Astrocyte (in vitro differentiated cells and primary cell): ENCODE measurements around the gene DNAAF5. TPM values are rescaled to one million over a fixed set of nuclear protein-coding genes. Genes with fewer than 3 reads are reported as not detected.

Experiments
- DNase-seq: peaks from one replicate; pipeline ENCODE4 v3.0.0-alpha.2; 2010; ENCODE audit warnings: low read depth
- FAIRE-seq: peaks from 2 replicates; lab custom pipeline; 2011; peaks lifted over from hg19 to GRCh38; lab: Jason Lieb, UNC
- H2AFZ ChIP-seq: 2 replicates; pipeline ENCODE4 v1.6.0; 2012; ENCODE audit warnings: low read depth, low read length, inconsistent platforms
- H3K27ac ChIP-seq: 2 replicates; pipeline ENCODE4 v1.5.1; 2011; ENCODE audit warnings: low read depth, low read length, inconsistent platforms
- H3K27me3 ChIP-seq: 2 replicates; pipeline ENCODE4 v1.6.0; 2011; ENCODE audit warnings: low read length, inconsistent platforms; ENCODE audit not compliant: insufficient read depth
- H3K36me3 ChIP-seq: 2 replicates; pipeline ENCODE4 v1.5.1; 2011; ENCODE audit warnings: low read length, inconsistent platforms; ENCODE audit not compliant: insufficient read depth
- H3K4me1 ChIP-seq: 2 replicates; pipeline ENCODE4 v1.5.1; 2011; ENCODE audit warnings: low read length, inconsistent platforms; ENCODE audit not compliant: insufficient read depth
- H3K4me2 ChIP-seq: 2 replicates; pipeline ENCODE4 v1.6.0; 2012; ENCODE audit warnings: low read length, inconsistent platforms
- H3K4me3 ChIP-seq: 2 replicates; pipeline ENCODE4 v1.5.1; 2011; ENCODE audit warnings: low read depth, mild to moderate bottlenecking, low read length, inconsistent platforms; ENCODE audit not compliant: insufficient read depth
- H3K79me2 ChIP-seq: 2 replicates; pipeline ENCODE4 v1.6.0; 2012; ENCODE audit warnings: mild to moderate bottlenecking, low read length, inconsistent platforms; ENCODE audit not compliant: insufficient read depth
- H3K9ac ChIP-seq: 2 replicates; pipeline ENCODE4 v1.6.0; 2012; ENCODE audit warnings: mild to moderate bottlenecking, low read length, inconsistent platforms
- H3K9me3 ChIP-seq: 2 replicates; pipeline ENCODE4 v1.5.1; 2012; ENCODE audit warnings: low read depth, mild to moderate bottlenecking, low read length, inconsistent platforms; ENCODE audit not compliant: insufficient read depth
- H4K20me1 ChIP-seq: 2 replicates; pipeline ENCODE4 v1.6.0; 2012; ENCODE audit warnings: low read length, inconsistent platforms; ENCODE audit not compliant: insufficient read depth
- H3K27ac Mint-ChIP-seq: one replicate; pipeline ENCODE4 v1.8.0; 2021; ENCODE audit warnings: mild to moderate bottlenecking, mixed read lengths; ENCODE audit not compliant: unreplicated experiment
- H3K27me3 Mint-ChIP-seq: one replicate; pipeline ENCODE4 v1.8.0; 2021; ENCODE audit warnings: low read depth, mixed read lengths; ENCODE audit not compliant: unreplicated experiment
- H3K36me3 Mint-ChIP-seq: one replicate; pipeline ENCODE4 v1.8.0; 2021; ENCODE audit warnings: low read depth, mixed read lengths; ENCODE audit not compliant: unreplicated experiment
- H3K4me1 Mint-ChIP-seq: one replicate; pipeline ENCODE4 v1.8.0; 2021; ENCODE audit warnings: low read depth, mixed read lengths; ENCODE audit not compliant: unreplicated experiment
- H3K4me3 Mint-ChIP-seq: one replicate; pipeline ENCODE4 v1.8.0; 2021; ENCODE audit warnings: mild to moderate bottlenecking, moderate library complexity, mixed read lengths; ENCODE audit not compliant: unreplicated experiment
- H3K9me3 Mint-ChIP-seq: one replicate; pipeline ENCODE4 v1.8.0; 2021; ENCODE audit warnings: mild to moderate bottlenecking, mixed read lengths; ENCODE audit not compliant: unreplicated experiment
- CTCF ChIP-seq: IDR thresholded peaks from 2 replicates; pipeline ENCODE4 v1.5.1; 2011; ENCODE audit warnings: low read depth, mild to moderate bottlenecking, inconsistent platforms, low read length, moderate library complexity; ENCODE audit not compliant: insufficient read depth
- EZH2 ChIP-seq: IDR thresholded peaks from 2 replicates; pipeline ENCODE4 v1.6.1; 2012; ENCODE audit warnings: mild to moderate bottlenecking, low read length, inconsistent platforms; ENCODE audit not compliant: insufficient read depth
- total RNA-seq: library from RNA; stranded (reverse); gene quantifications from 2 replicates; pipeline ENCODE4 v1.2.1, GENCODE V29; 2021

The DNAAF5 gene
- total RNA-seq, 1 donor from 2014 or later = 24.5 TPM

DNA sequence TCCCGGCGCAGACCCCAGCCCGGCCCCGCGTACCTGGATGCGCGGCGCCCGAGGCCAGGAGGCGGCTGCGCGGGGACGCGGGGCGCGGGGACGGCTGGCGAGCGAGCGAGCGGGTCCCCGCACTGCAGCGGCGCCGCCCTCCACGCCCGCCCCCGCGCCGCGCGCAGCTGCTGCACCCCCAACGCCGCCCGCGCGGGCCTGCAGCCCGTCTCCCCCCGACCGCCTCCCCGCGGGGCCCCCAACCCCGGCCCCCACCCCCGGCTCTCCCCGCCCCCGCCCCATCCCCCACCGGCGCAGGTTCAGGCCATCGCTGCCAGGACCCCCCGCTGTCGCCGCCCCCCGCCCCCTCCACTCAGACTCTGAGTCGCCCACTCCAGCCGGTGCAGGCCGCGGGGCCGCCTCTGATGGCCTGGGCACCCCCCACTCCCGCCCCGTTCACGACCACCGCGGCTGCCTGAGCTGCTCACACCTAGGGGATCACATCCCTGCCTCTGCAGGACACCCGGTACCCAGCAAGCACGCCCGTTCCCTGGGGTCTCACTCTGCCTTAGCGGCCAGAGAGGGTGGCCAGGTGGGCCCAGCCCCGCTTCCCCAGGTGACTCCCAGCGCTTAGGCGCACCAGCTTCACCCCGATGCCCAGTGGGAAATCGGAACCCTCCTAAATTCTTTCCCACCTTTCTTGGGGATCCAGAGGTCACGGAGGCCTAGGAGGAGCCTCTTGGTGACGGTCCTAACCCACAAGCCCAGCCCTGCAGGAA, 13.9 kb upstream of the DNAAF5 start:
- DNase-seq (no peak), FAIRE-seq (no peak)
- TF ChIP-seq CTCF (no peak), EZH2 (no peak)
- Histone ChIP-seq H3K79me2 (no peaks in the 10 kb centered on the region), H3K4me3 (peak overlapping the region; percentile 28), H3K4me1 (no peaks in the 10 kb centered on the region), H3K9ac (peak overlapping the region; percentile 41), H3K27me3 (peaks cover 2% of the 10 kb centered on the region), H3K9me3 (no peaks in the 10 kb centered on the region), H3K4me2 (peak overlapping the region; percentile 76), H4K20me1 (peaks cover 5% of the 10 kb centered on the region), H3K27ac (no peak overlapping the region), H3K36me3 (no peaks in the 10 kb centered on the region), H2AFZ (peak overlapping the region; percentile 26)
- Mint-ChIP-seq H3K4me1 (peaks cover 2% of the 10 kb centered on the region), H3K36me3 (no peaks in the 10 kb centered on the region), H3K27me3 (peaks cover 8% of the 10 kb centered on the region), H3K9me3 (no peaks in the 10 kb centered on the region), H3K4me3 (no peak overlapping the region), H3K27ac (no peak overlapping the region)

DNA sequence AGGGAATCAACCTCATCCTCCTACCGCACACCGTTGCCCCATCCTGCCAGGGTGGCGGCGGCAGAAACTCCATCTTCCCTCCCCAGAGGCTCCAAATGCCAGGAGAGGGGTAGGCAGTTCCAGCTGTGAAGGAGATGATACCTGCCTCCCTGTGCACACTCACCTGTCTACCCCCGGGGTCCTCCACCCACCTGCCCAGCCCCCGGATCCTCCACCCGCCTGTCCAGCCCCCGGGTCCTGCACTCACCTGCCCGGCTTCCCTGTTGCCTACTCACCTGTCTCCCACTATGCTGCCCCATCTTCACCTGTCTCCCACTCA, 13.4 kb upstream of the DNAAF5 start:
- no peak overlapping the region for H3K27ac ChIP-seq
- no peak overlapping the region for H3K4me3 ChIP-seq
- peaks cover 2% of the 10 kb centered on the region for H3K4me1 Mint-ChIP-seq
- H3K4me2 ChIP-seq = no peak overlapping the region
- H3K27ac Mint-ChIP-seq = no peak overlapping the region
- H3K36me3 Mint-ChIP-seq = no peaks in the 10 kb centered on the region
- H3K9ac ChIP-seq = no peak overlapping the region
- no peaks in the 10 kb centered on the region for H3K79me2 ChIP-seq
- no peak overlapping the region for H3K4me3 Mint-ChIP-seq
- H3K9me3 Mint-ChIP-seq = no peaks in the 10 kb centered on the region
- DNase-seq (no peak), FAIRE-seq (no peak)
- H2AFZ ChIP-seq = no peak overlapping the region
- H4K20me1 ChIP-seq = peaks cover 5% of the 10 kb centered on the region
- peaks cover 2% of the 10 kb centered on the region for H3K27me3 ChIP-seq
- no peak for TF ChIP-seq EZH2
- TF ChIP-seq CTCF = no peak
- H3K9me3 ChIP-seq = no peaks in the 10 kb centered on the region
- no peaks in the 10 kb centered on the region for H3K4me1 ChIP-seq
- no peaks in the 10 kb centered on the region for H3K36me3 ChIP-seq
- H3K27me3 Mint-ChIP-seq = peaks cover 8% of the 10 kb centered on the region
